Measurements from ENCODE around the gene BLOC1S4. TPM values are rescaled to one million over a fixed set of nuclear protein-coding genes. Genes with fewer than 3 reads are reported as not detected.
"Not testable (repeated sequence)": the region's sequence is repeated elsewhere in the genome, so short reads cannot be mapped to it uniquely, and the experiment has no call there.

BLOC1S4 gene
- total RNA-seq, 1 experiment from 2014 or later = 13.9 TPM

DNA sequence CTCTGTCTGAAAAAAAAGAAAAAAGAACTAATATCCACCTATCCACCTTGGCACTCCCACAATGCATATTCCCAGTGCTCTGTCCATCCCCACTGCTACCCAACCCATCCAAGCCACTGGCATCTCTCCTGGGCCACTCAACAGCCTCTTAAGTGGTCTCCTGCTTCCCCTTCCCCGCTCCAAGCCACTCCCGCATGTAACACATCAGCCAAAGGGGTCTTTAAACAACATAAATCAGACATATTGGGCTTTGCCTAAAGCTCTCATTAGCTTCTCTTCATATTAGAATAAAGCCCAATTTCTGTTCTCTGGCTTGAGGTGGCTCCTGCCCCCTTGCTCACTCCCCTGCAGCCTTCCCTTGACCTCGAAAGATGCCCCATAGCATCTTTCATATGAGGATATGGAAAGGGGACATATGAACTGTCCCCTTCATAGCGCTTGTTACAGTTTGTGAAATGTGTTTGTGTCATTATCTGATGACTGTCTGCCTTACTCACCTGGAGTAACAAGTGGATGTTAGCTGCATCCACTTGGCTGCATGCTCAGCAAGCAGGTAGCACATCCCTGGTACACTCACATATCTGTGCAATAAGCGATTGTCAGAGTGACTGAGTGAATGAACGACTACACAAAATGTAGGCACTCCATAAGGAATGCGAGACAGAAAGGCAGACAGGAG, 3.1 kb downstream of the BLOC1S4 start:
- Histone ChIP-seq H3K4me3 (ENCODE audit: low read length) (no peak overlapping the region), H3K27me3 (ENCODE audit: low read length) (no peaks in the 10 kb centered on the region), H3K36me3 (ENCODE audit: insufficient read depth, low read length) (no peaks in the 10 kb centered on the region), H3K4me2 (ENCODE audit: low read depth, low read length, poor library complexity, severe bottlenecking) (no peak overlapping the region), H2AFZ (ENCODE audit: low read length) (no peak overlapping the region), H3K9me3 (ENCODE audit: low read length) (no peaks in the 10 kb centered on the region), H3K27ac (ENCODE audit: low read length) (no peak overlapping the region), H3K79me2 (ENCODE audit: low read length) (peaks cover 14% of the 10 kb centered on the region), H3K4me1 (ENCODE audit: low read length) (peaks cover 27% of the 10 kb centered on the region), H3K9me2 (replicated peaks; ENCODE audit: insufficient read depth, low read length) (no peaks in the 10 kb centered on the region), H3K9ac (ENCODE audit: low read length) (no peak overlapping the region), H4K20me1 (ENCODE audit: insufficient read depth, low read depth, low read length) (peaks cover 8% of the 10 kb centered on the region)
- DNase-seq = no peak

DNA sequence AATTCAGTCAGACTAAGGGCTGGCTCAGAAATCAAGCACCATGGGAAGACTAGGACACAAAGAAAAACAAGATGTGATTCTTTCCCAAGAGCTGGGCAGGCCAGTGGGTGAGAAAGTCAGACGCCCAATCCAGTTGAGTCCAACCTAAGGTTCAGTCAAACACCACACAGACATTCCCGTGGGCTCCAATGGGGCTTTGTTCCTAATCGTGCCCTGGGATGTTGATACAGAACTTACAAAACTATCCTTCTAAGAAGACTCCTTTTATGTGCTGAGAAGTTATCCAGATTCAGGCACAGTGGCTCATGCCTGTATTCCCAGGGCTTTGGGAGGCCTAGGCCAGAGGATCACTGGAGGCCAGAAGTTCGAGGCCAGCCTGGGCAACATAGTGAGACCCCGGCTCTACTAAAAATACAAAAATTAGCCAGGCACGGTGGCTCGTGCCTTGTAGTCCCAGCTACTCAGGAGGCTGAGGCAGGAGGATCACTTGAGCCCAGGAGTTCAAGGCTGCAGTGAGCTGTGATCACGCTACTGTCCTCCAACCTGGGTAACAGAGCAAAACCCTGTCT, 3.7 kb downstream of the BLOC1S4 start:
- H3K36me3 ChIP-seq (ENCODE audit: insufficient read depth, low read length) = no peaks in the 10 kb centered on the region
- no peak overlapping the region for H2AFZ ChIP-seq (ENCODE audit: low read length)
- H3K9ac ChIP-seq (ENCODE audit: low read length) = no peak overlapping the region
- peaks cover 27% of the 10 kb centered on the region for H3K4me1 ChIP-seq (ENCODE audit: low read length)
- DNase-seq = no peak
- no peaks in the 10 kb centered on the region for H3K27me3 ChIP-seq (ENCODE audit: low read length)
- peak overlapping the region; percentile 52 for H3K4me2 ChIP-seq (ENCODE audit: low read depth, low read length, poor library complexity, severe bottlenecking)
- no peaks in the 10 kb centered on the region for H3K9me3 ChIP-seq (ENCODE audit: low read length)
- peaks cover 8% of the 10 kb centered on the region for H4K20me1 ChIP-seq (ENCODE audit: insufficient read depth, low read depth, low read length)
- H3K4me3 ChIP-seq (ENCODE audit: low read length) = no peak overlapping the region
- no peaks in the 10 kb centered on the region for H3K9me2 ChIP-seq (replicated peaks; ENCODE audit: insufficient read depth, low read length)
- no peak overlapping the region for H3K27ac ChIP-seq (ENCODE audit: low read length)
- H3K79me2 ChIP-seq (ENCODE audit: low read length) = peaks cover 14% of the 10 kb centered on the region

DNA sequence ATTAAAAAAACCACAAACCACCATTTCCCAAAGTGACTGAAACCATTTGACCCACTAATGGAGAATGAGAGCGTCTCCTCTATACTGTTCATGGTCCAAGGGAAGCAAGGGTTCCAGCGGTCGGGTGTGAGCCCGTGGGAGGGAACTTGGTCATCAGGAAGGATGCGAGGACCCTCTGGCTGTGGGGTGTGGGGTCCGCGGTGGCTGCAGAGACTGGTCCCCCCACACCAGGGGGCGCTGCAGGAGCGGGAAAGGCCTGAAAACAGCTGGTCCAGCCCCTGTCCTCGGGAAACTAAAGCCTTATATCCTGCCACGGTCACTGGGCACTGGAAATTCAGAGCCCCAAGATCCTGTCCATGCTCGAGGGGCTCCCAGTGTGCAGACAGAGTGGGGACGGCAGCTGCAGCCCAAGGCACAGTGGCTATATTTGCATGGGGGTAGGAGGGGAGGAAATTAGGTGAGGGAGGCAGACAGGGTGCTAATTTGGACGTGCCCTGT, 4.3 kb downstream of the BLOC1S4 start:
- Histone ChIP-seq H3K4me2 (ENCODE audit: low read depth, low read length, poor library complexity, severe bottlenecking) (peak overlapping the region; percentile 52), H3K4me1 (ENCODE audit: low read length) (peaks cover 27% of the 10 kb centered on the region), H2AFZ (ENCODE audit: low read length) (no peak overlapping the region), H3K27ac (ENCODE audit: low read length) (no peak overlapping the region), H3K79me2 (ENCODE audit: low read length) (peaks cover 14% of the 10 kb centered on the region), H3K9me2 (replicated peaks; ENCODE audit: insufficient read depth, low read length) (no peaks in the 10 kb centered on the region), H3K36me3 (ENCODE audit: insufficient read depth, low read length) (no peaks in the 10 kb centered on the region), H3K27me3 (ENCODE audit: low read length) (no peaks in the 10 kb centered on the region), H3K9me3 (ENCODE audit: low read length) (no peaks in the 10 kb centered on the region), H4K20me1 (ENCODE audit: insufficient read depth, low read depth, low read length) (peaks cover 8% of the 10 kb centered on the region), H3K9ac (ENCODE audit: low read length) (0 out of 2 replicates have a peak overlapping the region, but pooled peaks have one; percentile 15), H3K4me3 (ENCODE audit: low read length) (peak overlapping the region; percentile 28; the same call in 1 of the 2 replicates)
- peak; percentile 87 for DNase-seq

DNA sequence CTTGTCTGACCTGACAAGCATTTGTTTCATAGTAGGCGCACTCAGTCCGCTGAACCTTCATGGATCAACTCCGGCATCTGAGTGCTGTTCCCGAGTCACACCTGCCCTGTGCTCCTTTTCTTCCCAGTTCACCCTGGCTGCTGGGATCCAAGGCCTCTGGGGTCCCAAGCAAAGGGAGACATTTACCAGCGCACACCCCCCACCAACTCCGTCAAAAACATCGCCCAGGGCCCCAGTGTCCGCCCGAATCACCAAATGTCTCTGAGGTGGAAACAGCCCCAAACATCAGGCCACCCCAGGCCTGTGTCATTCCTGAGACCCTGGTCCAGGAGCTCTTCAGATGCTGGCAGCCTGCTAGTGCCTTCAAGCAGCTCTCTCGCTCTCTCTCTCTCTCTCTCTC, 5.1 kb downstream of the BLOC1S4 start:
- no peak overlapping the region for H3K9ac ChIP-seq (ENCODE audit: low read length)
- H3K9me2 ChIP-seq (replicated peaks; ENCODE audit: insufficient read depth, low read length) = no peaks in the 10 kb centered on the region
- H3K27ac ChIP-seq (ENCODE audit: low read length) = no peak overlapping the region
- no peak overlapping the region for H2AFZ ChIP-seq (ENCODE audit: low read length)
- H3K36me3 ChIP-seq (ENCODE audit: insufficient read depth, low read length) = no peaks in the 10 kb centered on the region
- no peaks in the 10 kb centered on the region for H3K27me3 ChIP-seq (ENCODE audit: low read length)
- H3K4me1 ChIP-seq (ENCODE audit: low read length) = peaks cover 22% of the 10 kb centered on the region
- H3K79me2 ChIP-seq (ENCODE audit: low read length) = peaks cover 14% of the 10 kb centered on the region
- no peak overlapping the region for H3K4me3 ChIP-seq (ENCODE audit: low read length)
- no peak overlapping the region for H3K4me2 ChIP-seq (ENCODE audit: low read depth, low read length, poor library complexity, severe bottlenecking)
- peaks cover 8% of the 10 kb centered on the region for H4K20me1 ChIP-seq (ENCODE audit: insufficient read depth, low read depth, low read length)
- no peak for DNase-seq
- no peaks in the 10 kb centered on the region for H3K9me3 ChIP-seq (ENCODE audit: low read length)

DNA sequence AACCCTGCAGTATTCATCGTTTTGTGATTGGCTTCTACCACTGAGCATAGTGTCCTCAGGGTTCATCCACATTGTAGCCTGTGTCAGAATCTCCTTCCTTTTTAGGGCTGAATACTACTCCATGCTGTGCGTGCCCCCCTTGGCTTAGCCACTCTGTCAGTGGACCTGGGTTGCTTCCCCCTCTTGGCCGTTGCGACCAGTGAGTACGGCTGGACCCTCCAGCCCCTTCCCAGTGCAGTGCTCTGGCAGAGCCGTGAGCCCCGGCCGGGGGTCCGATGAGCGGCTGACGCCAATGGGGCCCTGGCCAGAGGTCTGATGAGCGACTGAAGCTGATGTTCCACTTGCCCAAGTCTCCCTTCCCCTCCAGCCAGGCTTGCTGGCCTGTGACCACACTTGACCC, 6.9 kb downstream of the BLOC1S4 start:
- Histone ChIP-seq H4K20me1 (ENCODE audit: insufficient read depth, low read depth, low read length) (peaks cover 8% of the 10 kb centered on the region), H3K4me1 (ENCODE audit: low read length) (peaks cover 8% of the 10 kb centered on the region), H3K27ac (ENCODE audit: low read length) (no peak overlapping the region), H3K4me2 (ENCODE audit: low read depth, low read length, poor library complexity, severe bottlenecking) (no peak overlapping the region), H2AFZ (ENCODE audit: low read length) (no peak overlapping the region), H3K36me3 (ENCODE audit: insufficient read depth, low read length) (no peaks in the 10 kb centered on the region), H3K27me3 (ENCODE audit: low read length) (no peaks in the 10 kb centered on the region), H3K9ac (ENCODE audit: low read length) (no peak overlapping the region), H3K4me3 (ENCODE audit: low read length) (no peak overlapping the region), H3K9me3 (ENCODE audit: low read length) (no peaks in the 10 kb centered on the region), H3K9me2 (replicated peaks; ENCODE audit: insufficient read depth, low read length) (no peaks in the 10 kb centered on the region), H3K79me2 (ENCODE audit: low read length) (no peaks in the 10 kb centered on the region)
- DNase-seq = no peak

DNA sequence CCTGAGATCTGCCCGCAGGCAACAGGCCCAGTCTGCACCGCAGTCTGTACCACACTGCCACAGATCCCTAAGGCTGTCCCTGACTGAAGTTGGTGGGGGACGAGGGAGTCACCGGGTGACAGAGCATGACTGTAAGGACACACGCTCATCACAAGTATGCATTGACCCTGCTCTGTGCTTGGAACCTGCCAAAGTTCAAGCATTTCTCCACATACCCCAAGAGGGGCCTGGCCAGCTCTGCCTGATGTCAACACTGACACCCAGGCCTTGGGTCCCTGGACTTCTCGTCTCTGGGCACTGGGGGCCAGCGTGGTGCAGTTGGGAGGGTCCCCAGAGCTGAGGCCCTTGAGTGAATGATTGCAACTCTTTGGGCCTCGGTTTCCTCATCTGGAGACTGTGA, 7.9 kb downstream of the BLOC1S4 start:
- Histone ChIP-seq H3K79me2 (ENCODE audit: low read length) (no peaks in the 10 kb centered on the region), H3K27me3 (ENCODE audit: low read length) (no peaks in the 10 kb centered on the region), H2AFZ (ENCODE audit: low read length) (no peak overlapping the region), H3K4me2 (ENCODE audit: low read depth, low read length, poor library complexity, severe bottlenecking) (no peak overlapping the region), H4K20me1 (ENCODE audit: insufficient read depth, low read depth, low read length) (peaks cover 4% of the 10 kb centered on the region; the same call in 1 of the 2 replicates), H3K4me3 (ENCODE audit: low read length) (no peak overlapping the region), H3K9ac (ENCODE audit: low read length) (no peak overlapping the region), H3K4me1 (ENCODE audit: low read length) (peaks cover 8% of the 10 kb centered on the region), H3K27ac (ENCODE audit: low read length) (no peak overlapping the region), H3K9me2 (replicated peaks; ENCODE audit: insufficient read depth, low read length) (no peaks in the 10 kb centered on the region), H3K9me3 (ENCODE audit: low read length) (no peaks in the 10 kb centered on the region), H3K36me3 (ENCODE audit: insufficient read depth, low read length) (no peaks in the 10 kb centered on the region)
- DNase-seq = no peak

DNA sequence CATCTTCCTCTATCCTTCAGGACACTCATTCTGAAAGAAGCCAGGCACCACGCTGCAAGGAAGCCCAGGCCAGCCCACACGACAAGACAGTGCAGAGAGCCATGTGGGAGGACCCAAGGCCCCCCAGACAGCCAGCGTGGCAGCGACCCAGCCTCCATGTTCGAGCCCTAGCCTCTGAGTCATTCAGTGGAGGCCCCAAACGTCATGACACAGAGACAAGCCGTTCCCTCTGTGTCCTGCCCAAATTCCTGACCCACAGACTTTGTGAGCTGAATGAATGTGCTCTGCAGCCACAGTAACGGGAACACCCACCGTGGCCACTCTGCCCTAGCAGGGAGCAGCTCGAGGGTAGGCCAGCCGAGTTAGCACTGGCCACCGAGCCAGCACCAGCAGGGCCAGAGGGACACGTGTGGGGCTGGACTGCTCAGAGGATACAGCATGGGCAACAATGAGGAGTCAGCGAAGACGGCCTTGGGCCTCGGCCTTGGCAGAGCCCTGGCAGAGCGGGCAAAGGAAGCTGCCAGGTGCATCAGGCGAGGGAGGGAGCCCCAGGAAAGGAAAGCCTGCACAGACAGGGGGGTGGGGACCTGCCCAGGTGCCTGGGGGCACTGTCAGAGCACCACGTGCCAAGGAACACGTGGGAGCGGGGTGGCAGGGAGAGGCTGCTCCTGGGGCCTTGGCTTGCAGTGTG, 8.6 kb downstream of the BLOC1S4 start:
- H4K20me1 ChIP-seq (ENCODE audit: insufficient read depth, low read depth, low read length) = no peaks in the 10 kb centered on the region
- peaks cover 8% of the 10 kb centered on the region for H3K4me1 ChIP-seq (ENCODE audit: low read length)
- no peak overlapping the region for H2AFZ ChIP-seq (ENCODE audit: low read length)
- H3K9me3 ChIP-seq (ENCODE audit: low read length) = no peaks in the 10 kb centered on the region
- H3K4me2 ChIP-seq (ENCODE audit: low read depth, low read length, poor library complexity, severe bottlenecking) = no peak overlapping the region
- no peaks in the 10 kb centered on the region for H3K9me2 ChIP-seq (replicated peaks; ENCODE audit: insufficient read depth, low read length)
- no peaks in the 10 kb centered on the region for H3K79me2 ChIP-seq (ENCODE audit: low read length)
- H3K27me3 ChIP-seq (ENCODE audit: low read length) = no peaks in the 10 kb centered on the region
- no peak overlapping the region for H3K4me3 ChIP-seq (ENCODE audit: low read length)
- no peaks in the 10 kb centered on the region for H3K36me3 ChIP-seq (ENCODE audit: insufficient read depth, low read length)
- no peak overlapping the region for H3K9ac ChIP-seq (ENCODE audit: low read length)
- no peak for DNase-seq
- H3K27ac ChIP-seq (ENCODE audit: low read length) = no peak overlapping the region

DNA sequence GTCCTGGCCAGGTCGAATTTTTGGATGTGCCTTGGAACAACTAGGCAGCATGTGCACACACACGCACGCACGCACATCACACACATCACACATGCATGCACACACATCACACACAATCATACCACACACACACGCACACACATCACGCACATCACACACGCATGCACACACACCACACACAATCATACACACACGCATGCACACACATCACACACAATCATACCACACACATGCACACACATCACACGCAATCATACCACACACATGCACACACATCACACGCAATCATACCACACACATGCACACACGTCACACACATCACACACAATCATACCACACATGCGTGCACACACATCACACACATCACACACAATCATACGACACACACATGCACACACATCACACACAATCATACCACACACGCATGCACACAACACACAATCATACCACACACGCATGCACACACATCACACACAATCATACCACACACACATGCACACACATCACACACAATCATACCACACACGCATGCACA, 9.5 kb downstream of the BLOC1S4 start:
- not testable (repeated sequence) for H3K4me3 ChIP-seq (ENCODE audit: low read length); H3K9ac ChIP-seq (ENCODE audit: low read length); H3K9me3 ChIP-seq (ENCODE audit: low read length); H3K9me2 ChIP-seq (replicated peaks; ENCODE audit: insufficient read depth, low read length); H3K79me2 ChIP-seq (ENCODE audit: low read length); H3K27ac ChIP-seq (ENCODE audit: low read length); DNase-seq; H4K20me1 ChIP-seq (ENCODE audit: insufficient read depth, low read depth, low read length); H3K27me3 ChIP-seq (ENCODE audit: low read length); H3K4me1 ChIP-seq (ENCODE audit: low read length); H3K4me2 ChIP-seq (ENCODE audit: low read depth, low read length, poor library complexity, severe bottlenecking); H2AFZ ChIP-seq (ENCODE audit: low read length); H3K36me3 ChIP-seq (ENCODE audit: insufficient read depth, low read length)

All from Karpas-422 (cell line).